B cell (primary cell): ENCODE data around the gene KLHDC8A. TPM values are rescaled to one million over a fixed set of nuclear protein-coding genes. Genes with fewer than 3 reads are reported as not detected.

Experiments used
- ATAC-seq: fragments of 200-7000 bp; cut with Tn5 transposase; one replicate; pipeline ENCODE4 v1.10.0; 2021; ENCODE audit warnings: low read depth, mild to moderate bottlenecking, moderate number of reproducible peaks, moderate library complexity
- CTCF ChIA-PET: fragments of 350-600 bp; sonication (Branson Sonifier 250); formaldehyde crosslinking; loops from one replicate; lab custom pipeline; 2021; ENCODE audit warnings: antibody characterized with exemption, inconsistent platforms; lab: Charles Lee
- POLR2A ChIA-PET: fragments of 350-600 bp; sonication (Branson Sonifier 250); formaldehyde crosslinking; loops from one replicate; lab custom pipeline; 2021; ENCODE audit warnings: antibody characterized with exemption; lab: Charles Lee
- DNase-seq: peaks from one replicate; pipeline ENCODE4 v3.0.0; 2013
- H2AFZ ChIP-seq: 2 replicates; pipeline ENCODE4 v1.6.1; 2012; ENCODE audit warnings: mild to moderate bottlenecking, low read depth, low read length; ENCODE audit not compliant: insufficient read depth, poor library complexity, severe bottlenecking
- H3K27ac ChIP-seq, 2 donors: 1 replicate in 1 of 2; 2 replicates in 1 of 2; pipeline ENCODE4 v1.5.1; 2012 to 2013; ENCODE audit warnings: low read length in 2 of 2, mild to moderate bottlenecking in 2 of 2, moderate library complexity in 1 of 2
- H3K27me3 ChIP-seq, 4 experiments: fragments of 200-600 bp in 1 of 4; sonication (generic) in 1 of 4; replicated peaks in 1 of 4; 1 replicate in 2 of 4; 2 replicates in 2 of 4; pipeline versions ENCODE4 v1.6.1 to v1.7.0; 2013 to 2016; ENCODE audit warnings: low read length in 3 of 4, mild to moderate bottlenecking in 2 of 4, mixed read lengths in 1 of 4, moderate library complexity in 1 of 4; ENCODE audit not compliant: insufficient read depth in 4 of 4, control insufficient read depth in 3 of 4; ENCODE audit errors: control extremely low read depth in 1 of 4
- H3K36me3 ChIP-seq, 2 experiments: replicated peaks in 1 of 2; 1 replicate in 1 of 2; 2 replicates in 1 of 2; pipeline versions ENCODE4 v1.6.1 to v1.7.1; 2013; ENCODE audit warnings: low read length in 1 of 2; ENCODE audit not compliant: insufficient read depth in 2 of 2, control insufficient read depth in 1 of 2; ENCODE audit errors: control extremely low read depth in 1 of 2, extremely low read depth in 1 of 2
- H3K4me1 ChIP-seq, 2 donors: fragments of 200-600 bp in 1 of 2; sonication (generic) in 1 of 2; 1 replicate in 1 of 2; 2 replicates in 1 of 2; pipeline versions ENCODE4 v1.5.1 to v1.6.1; 2013 to 2017; ENCODE audit warnings: low read length in 2 of 2; ENCODE audit not compliant: control insufficient read depth in 2 of 2, insufficient read depth in 2 of 2
- H3K4me2 ChIP-seq: replicated peaks from 2 replicates; pipeline ENCODE3; 2012; ENCODE audit warnings: mild to moderate bottlenecking, low read depth, low read length; ENCODE audit not compliant: poor library complexity, severe bottlenecking
- H3K4me3 ChIP-seq, 5 experiments: fragments of 200-600 bp in 1 of 5; sonication (generic) in 1 of 5; 1 replicate in 3 of 5; 2 replicates in 2 of 5; pipeline versions ENCODE4 v1.5.1 to v1.7.0; 2011 to 2016; ENCODE audit warnings: low read length in 4 of 5, mild to moderate bottlenecking in 4 of 5, low read depth in 2 of 5, control low read depth in 1 of 5, moderate library complexity in 1 of 5; ENCODE audit not compliant: insufficient read depth in 1 of 5; ENCODE audit errors: control extremely low read depth in 1 of 5, extremely low read depth in 1 of 5
- H3K79me2 ChIP-seq: fragments of 200-600 bp; sonication (generic); one replicate; pipeline ENCODE4 v1.6.0; 2016; ENCODE audit warnings: low read length; ENCODE audit not compliant: control insufficient read depth, insufficient read depth
- H3K9ac ChIP-seq: fragments of 200-600 bp; sonication (generic); 2 replicates; pipeline ENCODE4 v1.6.1; 2017; ENCODE audit warnings: mild to moderate bottlenecking, low read length, moderate library complexity
- H3K9me3 ChIP-seq, 3 donors: one replicate each; pipeline versions ENCODE4 v1.6.1 to v1.7.1; 2013; ENCODE audit warnings: low read length in 2 of 3; ENCODE audit not compliant: control insufficient read depth in 2 of 3, insufficient read depth in 1 of 3; ENCODE audit errors: control extremely low read depth in 1 of 3
- H4K20me1 ChIP-seq: 2 replicates; pipeline ENCODE4 v1.6.0; 2012; ENCODE audit warnings: mild to moderate bottlenecking, low read length; ENCODE audit not compliant: insufficient read depth, control insufficient read depth, poor library complexity, severe bottlenecking
- H3K27ac Mint-ChIP-seq: one replicate; pipeline ENCODE4 v1.8.0; 2021; ENCODE audit warnings: mixed read lengths
- H3K27me3 Mint-ChIP-seq: one replicate; pipeline ENCODE4 v1.8.0; 2021; ENCODE audit warnings: mixed read lengths
- H3K4me1 Mint-ChIP-seq: one replicate; pipeline ENCODE4 v1.8.0; 2021; ENCODE audit warnings: mixed read lengths
- H3K4me3 Mint-ChIP-seq: one replicate; pipeline ENCODE4 v1.8.0; 2021; ENCODE audit warnings: mixed read lengths
- H3K9me3 Mint-ChIP-seq: one replicate; pipeline ENCODE4 v1.8.0; 2022; ENCODE audit warnings: mixed read lengths; ENCODE audit not compliant: insufficient read depth
- CTCF ChIP-seq: fragments of 200-600 bp; IDR thresholded peaks from one replicate; pipeline ENCODE4 v1.8.0; 2022; ENCODE audit warnings: antibody characterized with exemption, mild to moderate bottlenecking
- EZH2 ChIP-seq: IDR thresholded peaks from 2 replicates; pipeline ENCODE4 v1.6.1; 2012; ENCODE audit warnings: borderline replicate concordance, low read depth, mild to moderate bottlenecking, moderate library complexity, low read length; ENCODE audit not compliant: insufficient read depth, poor library complexity, severe bottlenecking
- WGBS: methylation state at CpG from one replicate; pipeline ENCODE4 v1.1.5; 2013; ENCODE audit warnings: missing lambda C conversion rate; ENCODE audit not compliant: insufficient coverage; 5-methylcytosine and 5-hydroxymethylcytosine counted together
- intact Hi-C: fragments of 100-400 bp; cut with micrococcal nuclease; formaldehyde crosslinking; loops from one replicate; pipeline ENCODE4 v1.10.0; 2022
- polyA plus RNA-seq: library from polyadenylated mRNA; depleted of rRNA; stranded (reverse); fragments of >200 nt; gene quantifications from 2 replicates; pipeline ENCODE4 v1.2.3, GENCODE V29; 2012
- total RNA-seq, 2 donors: library from RNA; stranded (reverse); fragments of 120-200 nt in 1 of 2; gene quantifications; 1 replicate in 1 of 2; 2 replicates in 1 of 2; pipeline versions ENCODE4 v1.2.3 to v1.2.4, GENCODE V29; 2013 to 2022

The KLHDC8A gene
- total and polyA plus RNA-seq, 2 donors (not counting 1 experiment from before 2014, with no cell fraction given): 0.39 to 0.60 TPM

- DNase-seq (no peak), ATAC-seq (no peak)
- no peaks in the 10 kb centered on the region for H4K20me1 ChIP-seq
- POLR2A ChIA-PET: interaction anchor here (2.9 to 9.8 kb wide), 3 partner anchors 10 to 31 kb away, joined by 18 to 372 read pairs (median 131); partner anchors contain the start of gene NUAK2
- peaks cover 27% of the 10 kb centered on the region for H3K79me2 ChIP-seq
- peaks cover 89 to 98% of the 10 kb centered on the region in 2 donors for H3K4me1 ChIP-seq
- WGBS: 96% methylated on average over 2 of the region's 3 CpGs
- no peaks in the 10 kb centered on the region for H3K36me3 ChIP-seq
- H3K27ac ChIP-seq: peak overlapping the region; percentile 94
- Mint-ChIP-seq H3K4me1 (peaks cover 85% of the 10 kb centered on the region), H3K27me3 (no peaks in the 10 kb centered on the region), H3K9me3 (no peaks in the 10 kb centered on the region), H3K27ac (peak overlapping the region; percentile 92), H3K4me3 (peak overlapping the region; percentile 74)
- peak overlapping the region in 2 of 5 experiments; percentile 6 to 42 for H3K4me3 ChIP-seq
- no peak overlapping the region for H2AFZ ChIP-seq
- H3K27me3 ChIP-seq: no peaks in the 10 kb centered on the region
- CTCF ChIA-PET: interaction anchor here (1.0 to 56.6 kb wide), 6 partner anchors 11 to 110 kb away, joined by 3 to 2421 read pairs (median 16); partner anchors contain the start of gene NUAK2
- H3K9me3 ChIP-seq: peaks cover 0 to 7% (median 0%) of the 10 kb centered on the region in 3 donors
- H3K4me2 ChIP-seq: peak overlapping the region; percentile 82
- intact Hi-C loops: loop anchor here (5.0 to 10.0 kb wide), 3 partner anchors 765 to 2000 kb away; partner anchors contain the start of gene RHEX
- H3K9ac ChIP-seq: peak overlapping the region; percentile 49
- TF ChIP-seq EZH2 (no peak), CTCF (no peak)
Observed at GRCh38 chr1:205287076-205287475, 69.6 kb downstream of the KLHDC8A start.

GRCh38 chr1:205286335-205286950 lies 70.3 kb downstream of the KLHDC8A start:
- Mint-ChIP-seq H3K4me3 (peak overlapping the region; percentile 74), H3K4me1 (peaks cover 78% of the 10 kb centered on the region), H3K27ac (peak overlapping the region; percentile 92), H3K27me3 (no peaks in the 10 kb centered on the region), H3K9me3 (no peaks in the 10 kb centered on the region)
- Histone ChIP-seq H3K36me3 (no peaks in the 10 kb centered on the region), H3K4me3 (peak overlapping the region in 4 of 5 experiments; percentile 1 to 47 (median 36)), H3K27me3 (no peaks in the 10 kb centered on the region), H4K20me1 (no peaks in the 10 kb centered on the region), H3K79me2 (peaks cover 27% of the 10 kb centered on the region), H2AFZ (no peak overlapping the region), H3K9ac (peak overlapping the region; percentile 49), H3K4me2 (peak overlapping the region; percentile 82), H3K9me3 (peaks cover 0 to under 1% (median 0%) of the 10 kb centered on the region in 3 donors), H3K4me1 (peaks cover 88 to 98% of the 10 kb centered on the region in 2 donors), H3K27ac (peak overlapping the region; percentile 94)
- TF ChIP-seq EZH2 (no peak), CTCF (no peak)
- WGBS: 40% methylated on average over 8 of the region's 9 CpGs
- intact Hi-C loops: loop anchor here (5.0 to 10.0 kb wide), 3 partner anchors 764 to 1999 kb away; partner anchors contain the start of gene RHEX
- POLR2A ChIA-PET: interaction anchor here (2.0 to 9.8 kb wide), 4 partner anchors 10 to 31 kb away, joined by 7 to 372 read pairs (median 74); partner anchors contain the start of gene NUAK2
- DNase-seq (peak; percentile 72), ATAC-seq (peak; percentile 6)
- CTCF ChIA-PET: interaction anchor here (1.0 to 56.6 kb wide), 7 partner anchors 12 to 110 kb away, joined by 3 to 2421 read pairs (median 10); partner anchors contain the start of gene NUAK2
